HepG2 (cell line): ENCODE results near the gene PEF1. TPM values are rescaled to one million over a fixed set of nuclear protein-coding genes. Genes with fewer than 3 reads are reported as not detected.

Experiments used
- ATAC-seq: fragments of 200-7000 bp; cut with Tn5 transposase; 3 replicates; pipeline ENCODE4 v1.9.1; 2020; ENCODE audit warnings: mild to moderate bottlenecking, moderate library complexity
- BruUV-seq: library from RNA; stranded (reverse); fragments of 400-500 nt; replicated peaks from 2 replicates; lab custom pipeline; 2021; lab: Mats Ljungman, UMichigan
- CTCF ChIA-PET: fragments of 300-600 bp; formaldehyde crosslinking; extraction: SDS; loops from one replicate; lab custom pipeline; 2021; ENCODE audit warnings: low total read pairs, inconsistent platforms, low intra/inter-chr PET ratio; lab: Yijun Ruan, JAX
- POLR2A ChIA-PET: fragments of 350-600 bp; sonication (Branson Sonifier 250); formaldehyde crosslinking; loops from one replicate; lab custom pipeline; 2020; ENCODE audit warnings: antibody characterized with exemption, inconsistent platforms; lab: Yijun Ruan, JAX
- DNase-seq: peaks from one replicate; pipeline ENCODE4 v3.0.0-alpha.2; 2015; ENCODE audit warnings: low spot score
- FAIRE-seq: peaks from 3 replicates; lab custom pipeline; 2011; peaks lifted over from hg19 to GRCh38; lab: Jason Lieb, UNC
- H2AFZ ChIP-seq: one replicate; pipeline ENCODE4 v1.6.1; 2011; ENCODE audit warnings: low read length, inconsistent platforms
- H3K27ac ChIP-seq: fragments of 300-600 bp; 3 replicates; pipeline ENCODE4 v1.8.0; 2011; ENCODE audit warnings: mixed run types, mild to moderate bottlenecking, mixed read lengths, low read length, inconsistent platforms; ENCODE audit not compliant: insufficient read depth; ENCODE audit errors: extremely low read length
- H3K27me3 ChIP-seq, 2 experiments: fragments of 200-600 bp in 1 of 2; 2 replicates in 1 of 2; 3 replicates in 1 of 2; pipeline versions ENCODE4 v1.6.0 to v1.8.0; 2011; ENCODE audit warnings: low read length in 2 of 2, mild to moderate bottlenecking in 2 of 2, moderate library complexity in 2 of 2, inconsistent platforms in 1 of 2; ENCODE audit not compliant: insufficient read depth in 2 of 2, control insufficient read depth in 1 of 2
- H3K36me3 ChIP-seq, 2 experiments: fragments of 200-600 bp in 1 of 2; replicated peaks in 1 of 2; 2 replicates in 1 of 2; 3 replicates in 1 of 2; pipeline versions ENCODE4 v1.5.1 to v1.8.0; 2011; ENCODE audit warnings: low read length in 2 of 2, inconsistent platforms in 1 of 2; ENCODE audit not compliant: insufficient read depth in 2 of 2, control insufficient read depth in 1 of 2
- H3K4me1 ChIP-seq: 2 replicates; pipeline ENCODE4 v1.5.1; 2012; ENCODE audit warnings: low read length, inconsistent platforms; ENCODE audit not compliant: insufficient read depth
- H3K4me2 ChIP-seq: 2 replicates; pipeline ENCODE4 v1.6.0; 2011; ENCODE audit warnings: low read depth, low read length, inconsistent platforms
- H3K4me3 ChIP-seq, 3 experiments: fragments of 200-600 bp in 1 of 3; sonication (generic), shearing (Covaris generic) in 1 of 3; replicated peaks in 1 of 3; 2 replicates each; pipeline ENCODE4 v1.5.1; 2011 to 2016; ENCODE audit warnings: low read length in 3 of 3, inconsistent platforms in 2 of 3, low read depth in 2 of 3, mild to moderate bottlenecking in 2 of 3, control low read depth in 1 of 3, mixed read lengths in 1 of 3; ENCODE audit not compliant: insufficient read depth in 1 of 3
- H3K79me2 ChIP-seq: one replicate; pipeline ENCODE4 v1.6.1; 2011; ENCODE audit warnings: low read length, inconsistent platforms; ENCODE audit not compliant: insufficient read depth
- H3K9ac ChIP-seq: 2 replicates; pipeline ENCODE4 v1.6.0; 2011; ENCODE audit warnings: mild to moderate bottlenecking, low read depth, low read length, inconsistent platforms; ENCODE audit not compliant: insufficient read depth
- H3K9me3 ChIP-seq: 2 replicates; pipeline ENCODE4 v1.5.1; 2012; ENCODE audit warnings: mild to moderate bottlenecking, low read length
- H4K20me1 ChIP-seq: 2 replicates; pipeline ENCODE4 v1.6.0; 2011; ENCODE audit warnings: inconsistent platforms, mild to moderate bottlenecking, low read length, moderate library complexity; ENCODE audit not compliant: insufficient read depth
- EED ChIP-seq: sonication (generic); formaldehyde crosslinking; IDR thresholded peaks from 2 replicates; pipeline ENCODE4 v1.5.0; 2020; ENCODE audit warnings: mild to moderate bottlenecking, missing genetic modification reagents
- GZF1 ChIP-seq: sonication (generic); formaldehyde crosslinking; IDR thresholded peaks from 2 replicates; pipeline ENCODE4 v1.5.1; 2020; ENCODE audit warnings: mild to moderate bottlenecking, missing genetic modification reagents
- KAT2B ChIP-seq: fragments of 150-350 bp; IDR thresholded peaks from 2 replicates; pipeline ENCODE4 v1.6.1; 2014; ENCODE audit warnings: low read depth, low read length, borderline replicate concordance
- KLF16 ChIP-seq, 2 experiments: sonication (generic) in 1 of 2; formaldehyde crosslinking in 1 of 2; IDR thresholded peaks; 2 replicates each; pipeline versions ENCODE4 v1.6.1 to v1.8.0; 2016 to 2023; ENCODE audit warnings: missing genetic modification reagents in 2 of 2, missing compliant biosample characterization in 1 of 2
- MAFF ChIP-seq: IDR thresholded peaks from 2 replicates; pipeline ENCODE4 v1.6.1; 2011; ENCODE audit warnings: low read depth, low read length, improper control_type of control experiment
- YEATS2 ChIP-seq: sonication (generic); formaldehyde crosslinking; IDR thresholded peaks from 2 replicates; pipeline ENCODE4 v1.4.0; 2020; ENCODE audit warnings: missing genetic modification reagents, borderline replicate concordance
- YY1 ChIP-seq: IDR thresholded peaks from 2 replicates; pipeline ENCODE4 v1.6.1; 2011; ENCODE audit warnings: low read length, low read depth, moderate library complexity, mild to moderate bottlenecking; ENCODE audit not compliant: insufficient read depth, insufficient replicate concordance
- ZNF761 ChIP-seq: sonication (generic); formaldehyde crosslinking; conservative IDR thresholded peaks from 2 replicates; pipeline ENCODE4 v1.4.0; 2020; ENCODE audit warnings: mild to moderate bottlenecking, missing genetic modification reagents
- WGBS: methylation state at CpG from one replicate; pipeline ENCODE4 v1.1.6; 2017; ENCODE audit warnings: low lambda C conversion rate; 5-methylcytosine and 5-hydroxymethylcytosine counted together
- in situ Hi-C: cut with HindIII; loops from 2 replicates; pipeline ENCODE4 v1.10.0; 2017; ENCODE audit warnings: low pct_unique_long_range_greater_than_20kb; ENCODE audit not compliant: extremely low pct_ligation_motif_present
- intact Hi-C: fragments of 100-400 bp; cut with micrococcal nuclease; formaldehyde crosslinking; loops from one replicate; pipeline ENCODE4 v1.10.0; 2022; ENCODE audit not compliant: unreplicated experiment
- polyA plus RNA-seq, 8 experiments: library from polyadenylated mRNA; depleted of rRNA in 3 of 8; stranded (reverse) in 7 of 8; unstranded in 1 of 8; fragments of >200 nt; fragmentation: Illumina TruSeq in 4 of 8; extraction: Trizol in 4 of 8; gene quantifications; 2 replicates each; pipeline versions ENCODE4 v1.2.1 to v1.2.3, GENCODE V29; 2011 to 2016; ENCODE audit warnings: low read depth in 4 of 8, missing spikeins in 1 of 8, mixed read lengths in 1 of 8; ENCODE audit not compliant: insufficient read depth in 1 of 8
- total RNA-seq, 5 experiments: library from RNA; depleted of rRNA; stranded (reverse); fragments of >200 nt; fragmentation: Illumina TruSeq; extraction: Trizol; gene quantifications; 2 replicates each; pipeline ENCODE4 v1.2.3, GENCODE V29; 2016; ENCODE audit warnings: low read depth in 1 of 5
- TF ChIP-seq, protein P1 (sequence below): sonication (generic); formaldehyde crosslinking; IDR thresholded peaks from 2 replicates; pipeline ENCODE4 v1.4.0; 2020; ENCODE audit warnings: mild to moderate bottlenecking, missing genetic modification reagents, borderline replicate concordance
- TF ChIP-seq, protein P2 (sequence below): sonication (generic); formaldehyde crosslinking; conservative IDR thresholded peaks from 2 replicates; pipeline ENCODE4 v1.8.1; 2023; ENCODE audit warnings: missing genetic modification reagents
- TF ChIP-seq, protein P3 (sequence below): sonication (generic); formaldehyde crosslinking; conservative IDR thresholded peaks from 2 replicates; pipeline ENCODE4 v1.8.0; 2022; ENCODE audit warnings: missing genetic modification reagents

The PEF1 gene
- total and polyA plus RNA-seq, 2 of the 13 experiments (the other 11 are each of a cell fraction or from before 2014, with no cell fraction given), result 57.1 to 57.8 TPM

DNA sequence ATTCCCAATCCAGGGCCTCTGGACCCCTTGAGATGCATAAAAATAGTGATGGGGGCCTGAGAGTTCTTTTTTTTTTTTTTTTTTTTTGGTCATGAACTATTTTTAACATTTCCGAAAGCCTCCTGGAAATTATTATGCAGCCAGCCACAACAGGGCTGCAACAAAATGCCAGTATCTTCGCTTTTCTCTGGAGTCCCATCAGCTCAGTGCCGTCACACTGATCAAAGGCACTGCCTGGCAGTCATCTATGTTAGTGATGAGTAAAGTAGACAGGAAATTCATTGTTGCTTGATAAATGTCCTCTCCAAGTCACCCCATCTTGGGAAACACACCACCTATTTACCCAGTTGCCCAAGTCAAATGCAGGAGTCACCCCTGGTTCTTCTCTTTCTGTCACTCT, 15.2 kb upstream of the PEF1 start:
- Histone ChIP-seq H3K4me2 (no peak overlapping the region), H3K4me1 (no peaks in the 10 kb centered on the region), H4K20me1 (no peaks in the 10 kb centered on the region), H3K36me3 (no peaks in the 10 kb centered on the region), H3K27me3 (no peaks in the 10 kb centered on the region), H3K9me3 (no peaks in the 10 kb centered on the region), H3K79me2 (no peaks in the 10 kb centered on the region), H3K4me3 (no peak overlapping the region), H3K27ac (no peak overlapping the region), H2AFZ (no peak overlapping the region), H3K9ac (no peak overlapping the region)
- ATAC-seq, result no peak
- DNase-seq, result no peak
- CTCF ChIA-PET, result no interaction called here
- WGBS, result 95% methylated on average over 3 of the region's 3 CpGs
- intact Hi-C loops (no loop called here), in situ Hi-C loops (no loop called here)
- TF ChIP-seq KLF16 (CRISPR knock-in tag; IDR thresholded peaks at IDR 0.05) (no peak), MAFF (no peak), YY1 (no peak), EED (CRISPR knock-in tag) (no peak), KAT2B (no peak)
- POLR2A ChIA-PET, result no interaction called here
- no peak for FAIRE-seq
- no TSS peak for BruUV-seq

DNA sequence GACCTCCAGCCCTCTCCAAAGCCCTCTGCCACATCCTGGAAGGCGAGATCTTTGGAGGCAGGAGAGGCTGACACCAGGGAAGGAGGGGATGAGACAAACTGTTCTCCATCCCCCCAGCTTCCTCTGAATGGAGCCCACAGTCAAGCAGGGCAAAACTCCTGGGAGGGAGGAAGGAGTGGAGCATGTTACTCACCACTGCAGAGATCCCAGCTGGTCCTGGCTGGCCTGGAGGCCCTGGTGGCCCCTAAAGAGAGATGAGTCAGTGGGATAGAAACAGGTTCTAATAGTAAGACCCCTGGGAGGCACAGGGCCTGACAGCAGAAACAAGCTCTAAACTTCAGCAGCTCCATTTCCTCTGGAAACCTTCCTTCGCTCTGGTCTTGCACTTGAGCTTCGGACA, 14.0 kb upstream of the PEF1 start:
- CTCF ChIA-PET, result no interaction called here
- TF ChIP-seq GZF1 (no peak), YEATS2 (CRISPR knock-in tag) (no peak), ZNF761 (CRISPR knock-in tag) (no peak)
- TF ChIP-seq, protein P1, sequence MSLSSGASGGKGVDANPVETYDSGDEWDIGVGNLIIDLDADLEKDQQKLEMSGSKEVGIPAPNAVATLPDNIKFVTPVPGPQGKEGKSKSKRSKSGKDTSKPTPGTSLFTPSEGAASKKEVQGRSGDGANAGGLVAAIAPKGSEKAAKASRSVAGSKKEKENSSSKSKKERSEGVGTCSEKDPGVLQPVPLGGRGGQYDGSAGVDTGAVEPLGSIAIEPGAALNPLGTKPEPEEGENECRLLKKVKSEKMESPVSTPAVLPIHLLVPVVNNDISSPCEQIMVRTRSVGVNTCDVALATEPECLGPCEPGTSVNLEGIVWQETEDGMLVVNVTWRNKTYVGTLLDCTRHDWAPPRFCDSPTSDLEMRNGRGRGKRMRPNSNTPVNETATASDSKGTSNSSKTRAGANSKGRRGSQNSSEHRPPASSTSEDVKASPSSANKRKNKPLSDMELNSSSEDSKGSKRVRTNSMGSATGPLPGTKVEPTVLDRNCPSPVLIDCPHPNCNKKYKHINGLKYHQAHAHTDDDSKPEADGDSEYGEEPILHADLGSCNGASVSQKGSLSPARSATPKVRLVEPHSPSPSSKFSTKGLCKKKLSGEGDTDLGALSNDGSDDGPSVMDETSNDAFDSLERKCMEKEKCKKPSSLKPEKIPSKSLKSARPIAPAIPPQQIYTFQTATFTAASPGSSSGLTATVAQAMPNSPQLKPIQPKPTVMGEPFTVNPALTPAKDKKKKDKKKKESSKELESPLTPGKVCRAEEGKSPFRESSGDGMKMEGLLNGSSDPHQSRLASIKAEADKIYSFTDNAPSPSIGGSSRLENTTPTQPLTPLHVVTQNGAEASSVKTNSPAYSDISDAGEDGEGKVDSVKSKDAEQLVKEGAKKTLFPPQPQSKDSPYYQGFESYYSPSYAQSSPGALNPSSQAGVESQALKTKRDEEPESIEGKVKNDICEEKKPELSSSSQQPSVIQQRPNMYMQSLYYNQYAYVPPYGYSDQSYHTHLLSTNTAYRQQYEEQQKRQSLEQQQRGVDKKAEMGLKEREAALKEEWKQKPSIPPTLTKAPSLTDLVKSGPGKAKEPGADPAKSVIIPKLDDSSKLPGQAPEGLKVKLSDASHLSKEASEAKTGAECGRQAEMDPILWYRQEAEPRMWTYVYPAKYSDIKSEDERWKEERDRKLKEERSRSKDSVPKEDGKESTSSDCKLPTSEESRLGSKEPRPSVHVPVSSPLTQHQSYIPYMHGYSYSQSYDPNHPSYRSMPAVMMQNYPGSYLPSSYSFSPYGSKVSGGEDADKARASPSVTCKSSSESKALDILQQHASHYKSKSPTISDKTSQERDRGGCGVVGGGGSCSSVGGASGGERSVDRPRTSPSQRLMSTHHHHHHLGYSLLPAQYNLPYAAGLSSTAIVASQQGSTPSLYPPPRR (CRISPR knock-in tag), result no peak
- TF ChIP-seq, protein P2, sequence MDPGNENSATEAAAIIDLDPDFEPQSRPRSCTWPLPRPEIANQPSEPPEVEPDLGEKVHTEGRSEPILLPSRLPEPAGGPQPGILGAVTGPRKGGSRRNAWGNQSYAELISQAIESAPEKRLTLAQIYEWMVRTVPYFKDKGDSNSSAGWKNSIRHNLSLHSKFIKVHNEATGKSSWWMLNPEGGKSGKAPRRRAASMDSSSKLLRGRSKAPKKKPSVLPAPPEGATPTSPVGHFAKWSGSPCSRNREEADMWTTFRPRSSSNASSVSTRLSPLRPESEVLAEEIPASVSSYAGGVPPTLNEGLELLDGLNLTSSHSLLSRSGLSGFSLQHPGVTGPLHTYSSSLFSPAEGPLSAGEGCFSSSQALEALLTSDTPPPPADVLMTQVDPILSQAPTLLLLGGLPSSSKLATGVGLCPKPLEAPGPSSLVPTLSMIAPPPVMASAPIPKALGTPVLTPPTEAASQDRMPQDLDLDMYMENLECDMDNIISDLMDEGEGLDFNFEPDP (CRISPR knock-in tag), result no peak
- TF ChIP-seq, protein P3, sequence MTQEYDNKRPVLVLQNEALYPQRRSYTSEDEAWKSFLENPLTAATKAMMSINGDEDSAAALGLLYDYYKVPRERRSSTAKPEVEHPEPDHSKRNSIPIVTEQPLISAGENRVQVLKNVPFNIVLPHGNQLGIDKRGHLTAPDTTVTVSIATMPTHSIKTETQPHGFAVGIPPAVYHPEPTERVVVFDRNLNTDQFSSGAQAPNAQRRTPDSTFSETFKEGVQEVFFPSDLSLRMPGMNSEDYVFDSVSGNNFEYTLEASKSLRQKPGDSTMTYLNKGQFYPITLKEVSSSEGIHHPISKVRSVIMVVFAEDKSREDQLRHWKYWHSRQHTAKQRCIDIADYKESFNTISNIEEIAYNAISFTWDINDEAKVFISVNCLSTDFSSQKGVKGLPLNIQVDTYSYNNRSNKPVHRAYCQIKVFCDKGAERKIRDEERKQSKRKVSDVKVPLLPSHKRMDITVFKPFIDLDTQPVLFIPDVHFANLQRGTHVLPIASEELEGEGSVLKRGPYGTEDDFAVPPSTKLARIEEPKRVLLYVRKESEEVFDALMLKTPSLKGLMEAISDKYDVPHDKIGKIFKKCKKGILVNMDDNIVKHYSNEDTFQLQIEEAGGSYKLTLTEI (CRISPR knock-in tag), result no peak

More for the DNA sequence above, 14.0 kb upstream of the PEF1 start:
- no peak overlapping the region for H3K4me2 ChIP-seq
- ATAC-seq (no peak), FAIRE-seq (no peak), DNase-seq (no peak)
- in situ Hi-C loops, result no loop called here
- no peak overlapping the region for H3K9ac ChIP-seq
- intact Hi-C loops, result no loop called here
- whole genome bisulfite sequencing, result 44% methylated on average over 1 of the region's 3 CpGs
- H3K27me3 ChIP-seq, result no peaks in the 10 kb centered on the region
- no peak overlapping the region for H3K4me3 ChIP-seq
- no peak overlapping the region for H3K27ac ChIP-seq
- no peaks in the 10 kb centered on the region for H3K9me3 ChIP-seq
- H3K79me2 ChIP-seq, result no peaks in the 10 kb centered on the region
- no peaks in the 10 kb centered on the region for H3K4me1 ChIP-seq
- H4K20me1 ChIP-seq, result no peaks in the 10 kb centered on the region
- POLR2A ChIA-PET, result interaction anchor here (1.2 kb wide), 1 partner anchor 14 kb away, joined by 3 read pairs; the partner anchor contains the start of gene PEF1
- no TSS peak for BruUV-seq
- H3K36me3 ChIP-seq, result no peaks in the 10 kb centered on the region
- H2AFZ ChIP-seq, result no peak overlapping the region
